GM10266 (cell line): ENCODE data around the gene SNX6.
"Not testable (repeated sequence)": the region's sequence is repeated elsewhere in the genome, so short reads cannot be mapped to it uniquely, and the experiment has no call there.

ENCODE experiments used
- DNase-seq: peaks from one replicate; pipeline ENCODE4 v3.0.0; 2012; ENCODE audit errors: extremely low spot score
- TF ChIP-seq, protein P1 (sequence below): IDR thresholded peaks from 2 replicates; pipeline ENCODE4 v1.5.1; 2012; ENCODE audit warnings: mild to moderate bottlenecking, low read depth; ENCODE audit not compliant: control insufficient read depth, insufficient read depth; ENCODE audit errors: missing control alignments

The SNX6 gene

GRCh38 chr14:34568803-34569202 is 61.1 kb downstream of the SNX6 start:
- DNase-seq: no peak
- TF ChIP-seq, protein P1, sequence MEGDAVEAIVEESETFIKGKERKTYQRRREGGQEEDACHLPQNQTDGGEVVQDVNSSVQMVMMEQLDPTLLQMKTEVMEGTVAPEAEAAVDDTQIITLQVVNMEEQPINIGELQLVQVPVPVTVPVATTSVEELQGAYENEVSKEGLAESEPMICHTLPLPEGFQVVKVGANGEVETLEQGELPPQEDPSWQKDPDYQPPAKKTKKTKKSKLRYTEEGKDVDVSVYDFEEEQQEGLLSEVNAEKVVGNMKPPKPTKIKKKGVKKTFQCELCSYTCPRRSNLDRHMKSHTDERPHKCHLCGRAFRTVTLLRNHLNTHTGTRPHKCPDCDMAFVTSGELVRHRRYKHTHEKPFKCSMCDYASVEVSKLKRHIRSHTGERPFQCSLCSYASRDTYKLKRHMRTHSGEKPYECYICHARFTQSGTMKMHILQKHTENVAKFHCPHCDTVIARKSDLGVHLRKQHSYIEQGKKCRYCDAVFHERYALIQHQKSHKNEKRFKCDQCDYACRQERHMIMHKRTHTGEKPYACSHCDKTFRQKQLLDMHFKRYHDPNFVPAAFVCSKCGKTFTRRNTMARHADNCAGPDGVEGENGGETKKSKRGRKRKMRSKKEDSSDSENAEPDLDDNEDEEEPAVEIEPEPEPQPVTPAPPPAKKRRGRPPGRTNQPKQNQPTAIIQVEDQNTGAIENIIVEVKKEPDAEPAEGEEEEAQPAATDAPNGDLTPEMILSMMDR: no peak

GRCh38 chr14:34562776-34563150 is 67.2 kb downstream of the SNX6 start:
- no peak for DNase-seq
- TF ChIP-seq, protein P1: no peak

DNA sequence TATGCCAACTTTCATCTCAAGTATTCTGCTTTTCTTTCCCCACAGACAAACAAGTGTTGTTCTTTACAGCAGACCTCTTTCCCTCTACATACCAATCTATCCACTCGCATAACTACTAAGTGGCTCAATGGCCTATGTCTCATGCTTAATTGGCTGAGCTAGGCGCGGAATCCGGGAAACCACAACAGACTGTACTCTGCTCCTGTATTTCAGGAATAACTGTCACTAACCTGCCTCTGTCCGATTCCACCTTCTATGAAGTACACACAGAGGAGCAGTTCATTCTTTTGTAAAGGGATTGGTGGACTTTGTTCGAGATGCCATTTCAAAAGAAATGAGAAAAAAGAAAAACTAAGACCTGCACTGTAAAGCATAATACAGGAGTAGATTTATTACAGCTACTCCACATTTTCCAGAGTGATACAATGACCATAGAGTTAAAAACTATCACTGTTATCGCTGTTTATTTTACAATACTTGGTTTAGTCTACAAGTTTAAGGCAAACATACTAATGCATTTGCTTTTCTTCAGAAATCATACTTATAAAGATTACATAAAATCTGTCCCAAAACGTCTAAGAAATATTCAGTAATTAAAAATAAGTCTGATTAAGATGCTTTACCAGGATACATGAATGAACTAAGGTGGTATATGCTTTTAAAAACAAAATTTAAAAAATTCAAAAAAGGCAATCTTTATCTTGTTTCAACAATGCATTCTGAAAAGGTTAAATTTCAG is 67.7 kb downstream of the SNX6 start:
- DNase-seq: not testable (repeated sequence)

- not testable (repeated sequence) for DNase-seq
These were observed 73.5 kb downstream of the SNX6 start for GRCh38 chr14:34556498-34556829.

GRCh38 chr14:34555583-34556497 is 74.1 kb downstream of the SNX6 start:
- not testable (repeated sequence) for DNase-seq

DNA sequence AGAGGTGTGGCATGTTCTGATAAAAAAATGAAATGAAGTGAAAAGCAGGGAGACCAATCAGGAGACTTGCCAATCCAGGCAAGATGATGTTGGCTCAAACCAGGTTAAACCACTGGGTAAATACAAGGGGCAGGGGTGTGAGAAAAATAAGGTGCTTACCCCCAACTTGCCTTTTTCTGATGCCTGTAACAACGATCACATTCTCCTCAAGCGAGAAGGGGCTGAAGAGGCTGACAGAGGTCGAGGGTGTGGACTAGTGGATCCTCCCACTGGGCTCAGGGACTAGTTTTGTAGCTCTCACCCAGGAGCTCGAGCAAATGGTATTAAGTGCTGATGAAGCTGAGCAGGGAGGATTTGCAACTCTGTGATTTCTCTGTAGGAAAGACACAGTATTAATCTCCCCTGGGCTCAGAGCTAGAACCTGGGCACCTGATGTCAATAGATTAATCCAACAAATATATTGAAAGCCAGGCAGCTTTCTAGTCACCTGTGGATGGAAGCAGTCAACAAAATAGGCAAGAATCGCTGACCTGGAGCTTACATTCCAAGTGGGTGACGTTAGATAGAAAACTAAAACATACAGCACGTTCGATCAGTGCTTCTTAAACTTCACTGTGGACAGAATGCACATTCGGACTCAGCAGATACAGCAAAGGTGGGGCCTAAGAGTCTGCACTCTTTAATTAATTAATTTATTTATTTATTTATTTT is 75.3 kb downstream of the SNX6 start:
- peak; percentile 27 for DNase-seq
- TF ChIP-seq, protein P1: no peak

GRCh38 chr14:34549276-34549966 is 80.5 kb downstream of the SNX6 start:
- not testable (repeated sequence) for DNase-seq

GRCh38 chr14:34548472-34548981 is 81.4 kb downstream of the SNX6 start:
- no peak for DNase-seq
- TF ChIP-seq, protein P1: no peak

DNA sequence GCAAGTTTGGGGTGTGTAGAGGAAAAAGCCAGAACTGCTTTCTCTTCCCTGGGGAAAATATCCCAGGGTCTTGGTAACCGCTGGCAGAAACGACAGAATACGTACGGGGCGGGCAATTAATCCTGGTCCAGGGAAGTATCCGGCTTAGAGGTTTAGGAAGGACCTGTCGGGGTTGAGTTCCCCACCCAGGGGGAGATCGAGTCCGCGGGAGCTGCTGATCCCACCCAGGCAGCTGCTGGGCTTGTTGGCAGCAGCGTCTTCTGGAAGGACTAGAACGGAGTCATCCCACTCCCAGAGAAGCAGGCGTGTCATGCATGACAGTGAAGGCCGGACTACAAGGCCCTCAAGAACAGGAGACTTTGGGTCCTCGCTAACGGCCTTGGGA is 82.8 kb downstream of the SNX6 start:
- DNase-seq: not testable (repeated sequence)

DNA sequence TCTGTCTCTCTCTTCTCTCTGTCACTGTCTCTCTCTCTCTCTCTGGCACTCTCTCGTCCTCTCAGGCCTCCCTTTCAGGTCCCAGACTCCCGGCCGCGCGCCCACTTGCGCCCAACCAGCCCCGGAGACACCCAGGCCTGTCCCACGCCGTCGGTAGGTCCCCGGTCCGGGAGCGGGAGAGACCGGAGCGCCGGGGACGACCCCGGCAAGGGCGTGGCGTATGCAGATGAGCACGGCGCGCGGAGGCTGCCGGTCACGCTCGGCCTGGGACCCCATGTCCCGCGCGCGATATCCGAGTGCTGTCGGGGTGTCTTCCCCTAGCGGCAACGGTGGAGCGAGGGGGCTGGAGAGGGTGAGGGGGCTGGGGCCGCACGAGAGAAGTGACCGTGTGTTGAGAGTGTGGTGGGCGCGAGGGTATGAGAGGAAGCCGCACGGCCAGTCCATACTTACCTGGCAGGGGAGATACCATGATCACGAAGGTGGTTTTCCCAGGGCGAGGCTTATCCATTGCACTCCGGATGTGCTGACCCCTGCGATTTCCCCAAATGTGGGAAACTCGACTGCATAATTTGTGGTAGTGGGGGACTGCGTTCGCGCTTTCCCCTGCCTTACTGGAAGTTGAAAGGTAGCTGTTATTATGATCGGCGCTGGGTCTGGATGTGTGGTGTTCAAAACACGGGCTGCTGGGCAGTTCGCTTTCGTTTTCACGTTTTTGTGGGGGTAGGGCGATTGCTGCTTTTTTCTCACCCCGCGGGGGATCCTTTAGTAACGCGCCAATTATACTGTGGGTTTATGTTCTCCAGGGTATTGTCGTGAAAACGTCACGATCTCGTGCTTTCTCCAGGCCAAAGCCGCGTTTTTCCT is 83.4 kb downstream of the SNX6 start:
- not testable (repeated sequence) for DNase-seq

- not testable (repeated sequence) for DNase-seq
These were observed 89.5 kb downstream of the SNX6 start for GRCh38 chr14:34540181-34541059.
